A673 (cell line): ENCODE results near the gene SMARCA2. TPM values are rescaled to one million over a fixed set of nuclear protein-coding genes. Genes with fewer than 3 reads are reported as not detected.

Source experiments
- BruUV-seq: library from RNA; stranded (reverse); fragments of 400-500 nt; replicated peaks from 2 replicates; lab custom pipeline; 2021; lab: Mats Ljungman, UMichigan
- CTCF ChIA-PET: fragments of 300-600 bp; sonication (Branson Sonifier 250); formaldehyde crosslinking; loops from one replicate; lab custom pipeline; 2022; ENCODE audit warnings: antibody characterized with exemption; lab: Charles Lee
- POLR2A ChIA-PET: fragments of 300-600 bp; sonication (Branson Sonifier 250); formaldehyde crosslinking; loops from one replicate; lab custom pipeline; 2022; ENCODE audit warnings: antibody characterized with exemption; ENCODE audit not compliant: low non-redundant PET; lab: Charles Lee
- DNase-seq: peaks from one replicate; pipeline ENCODE4 v3.0.0-alpha.2; 2015; ENCODE audit warnings: low spot score
- H3K27ac ChIP-seq: fragments of 200-600 bp; sonication (generic); 2 replicates; pipeline ENCODE4 v1.5.1; 2016; ENCODE audit warnings: mixed run types, low read depth, mild to moderate bottlenecking, mixed read lengths, antibody characterized with exemption, low read length; ENCODE audit not compliant: poor library complexity, severe bottlenecking
- H3K27me3 ChIP-seq: fragments of 200-600 bp; sonication (generic); replicated peaks from 2 replicates; pipeline ENCODE4 v1.6.1; 2017; ENCODE audit warnings: mixed run types, low read depth, mild to moderate bottlenecking, mixed read lengths, antibody characterized with exemption, low read length; ENCODE audit not compliant: insufficient read depth, poor library complexity
- H3K36me3 ChIP-seq: fragments of 200-600 bp; sonication (generic); 2 replicates; pipeline ENCODE4 v1.6.1; 2016; ENCODE audit warnings: mixed run types, mild to moderate bottlenecking, mixed read lengths, antibody characterized with exemption, low read length; ENCODE audit not compliant: insufficient read depth, poor library complexity, severe bottlenecking
- H3K4me1 ChIP-seq: fragments of 200-600 bp; sonication (generic); 2 replicates; pipeline ENCODE4 v1.6.1; 2017; ENCODE audit warnings: mixed run types, mild to moderate bottlenecking, mixed read lengths, antibody characterized with exemption, low read length; ENCODE audit not compliant: insufficient read depth, poor library complexity, severe bottlenecking
- H3K4me3 ChIP-seq: fragments of 200-600 bp; sonication (generic); 2 replicates; pipeline ENCODE4 v1.5.1; 2016; ENCODE audit warnings: low read depth, mixed run types, mild to moderate bottlenecking, mixed read lengths, low read length; ENCODE audit not compliant: poor library complexity, severe bottlenecking
- H3K9me3 ChIP-seq: fragments of 200-600 bp; sonication (generic); 2 replicates; pipeline ENCODE4 v1.6.1; 2016; ENCODE audit warnings: mixed run types, low read depth, mild to moderate bottlenecking, mixed read lengths, antibody characterized with exemption, low read length; ENCODE audit not compliant: poor library complexity, severe bottlenecking
- CTCF ChIP-seq: fragments of 300-800, 200-600 bp; sonication (generic); conservative IDR thresholded peaks from 2 replicates; pipeline ENCODE4 v1.5.1; 2017; ENCODE audit warnings: low read depth, mild to moderate bottlenecking, antibody characterized with exemption, low read length, moderate library complexity, mixed read lengths
- EZH2 ChIP-seq: fragments of 200-600 bp; sonication (generic); IDR thresholded peaks from 2 replicates; pipeline ENCODE4 v1.6.1; 2017; ENCODE audit warnings: borderline replicate concordance, low read depth, mild to moderate bottlenecking, mixed read lengths, antibody characterized with exemption, low read length; ENCODE audit not compliant: poor library complexity, severe bottlenecking
- intact Hi-C: fragments of 100-400 bp; cut with micrococcal nuclease; formaldehyde crosslinking; loops from one replicate; pipeline ENCODE4 v1.10.0; 2022; ENCODE audit not compliant: unreplicated experiment
- total RNA-seq: library from RNA; stranded (reverse); gene quantifications from 2 replicates; pipeline ENCODE4 v1.2.3, GENCODE V29; 2021

SMARCA2 gene
- total RNA-seq, 1 experiment from 2014 or later = 69.0 TPM

- Histone ChIP-seq H3K27ac (no peak overlapping the region), H3K4me3 (no peak overlapping the region), H3K9me3 (no peaks in the 10 kb centered on the region), H3K36me3 (no peaks in the 10 kb centered on the region), H3K4me1 (peaks cover 14% of the 10 kb centered on the region), H3K27me3 (no peaks in the 10 kb centered on the region)
- ChIA-PET CTCF (no interaction called here), POLR2A (no interaction called here)
- no peak for TF ChIP-seq CTCF
- TF ChIP-seq EZH2 = no peak
- DNase-seq = no peak
- BruUV-seq = no TSS peak
- intact Hi-C loops = no loop called here
These were observed 35.1 kb downstream of the SMARCA2 start for GRCh38 chr9:2050236-2050635.

GRCh38 chr9:2053883-2054845 is 39.0 kb downstream of the SMARCA2 start:
- no TSS peak for BruUV-seq
- no peak overlapping the region for H3K4me3 ChIP-seq
- POLR2A ChIA-PET = no interaction called here

GRCh38 chr9:2055203-2055658 is 40.1 kb downstream of the SMARCA2 start:
- Histone ChIP-seq H3K27me3 (no peaks in the 10 kb centered on the region), H3K9me3 (no peaks in the 10 kb centered on the region), H3K4me1 (peaks cover 16% of the 10 kb centered on the region), H3K4me3 (no peak overlapping the region), H3K27ac (no peak overlapping the region), H3K36me3 (no peaks in the 10 kb centered on the region)
- no peak for DNase-seq
- ChIA-PET CTCF (no interaction called here), POLR2A (no interaction called here)
- TF ChIP-seq EZH2 = no peak
- TF ChIP-seq CTCF = no peak
- BruUV-seq = no TSS peak
- intact Hi-C loops = no loop called here

More at GRCh38 chr9:2053883-2054845, 39.0 kb downstream of the SMARCA2 start:
- Histone ChIP-seq H3K27me3 (no peaks in the 10 kb centered on the region), H3K9me3 (no peaks in the 10 kb centered on the region), H3K4me1 (peaks cover 16% of the 10 kb centered on the region), H3K27ac (no peak overlapping the region), H3K36me3 (no peaks in the 10 kb centered on the region)
- CTCF ChIA-PET = no interaction called here
- DNase-seq = peak; percentile 5
- TF ChIP-seq CTCF = no peak
- TF ChIP-seq EZH2 = no peak
- intact Hi-C loops = no loop called here
